ENCODE measurements around the gene SMCO2.

SMCO2 gene

DNA sequence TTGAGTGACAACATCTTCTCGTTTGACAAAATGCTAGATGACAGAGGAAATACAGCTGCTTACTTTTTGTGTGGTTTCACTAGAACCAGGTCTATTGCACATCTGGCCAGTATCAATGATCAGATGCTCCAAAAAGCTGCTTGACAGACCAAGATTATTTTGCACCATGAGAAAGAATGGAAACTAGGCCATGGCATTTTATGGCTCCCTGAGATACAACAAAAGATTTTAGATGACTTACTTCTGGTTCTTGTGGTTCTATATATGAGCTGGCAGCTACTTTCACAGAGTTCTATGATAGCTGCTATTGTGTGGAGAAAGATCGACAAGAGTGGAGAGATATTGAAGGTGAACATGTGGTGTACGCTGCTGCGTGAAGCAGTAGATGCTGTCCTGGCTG is 51.6 kb downstream of the SMCO2 start:
- TF ChIP-seq, protein P1, sequence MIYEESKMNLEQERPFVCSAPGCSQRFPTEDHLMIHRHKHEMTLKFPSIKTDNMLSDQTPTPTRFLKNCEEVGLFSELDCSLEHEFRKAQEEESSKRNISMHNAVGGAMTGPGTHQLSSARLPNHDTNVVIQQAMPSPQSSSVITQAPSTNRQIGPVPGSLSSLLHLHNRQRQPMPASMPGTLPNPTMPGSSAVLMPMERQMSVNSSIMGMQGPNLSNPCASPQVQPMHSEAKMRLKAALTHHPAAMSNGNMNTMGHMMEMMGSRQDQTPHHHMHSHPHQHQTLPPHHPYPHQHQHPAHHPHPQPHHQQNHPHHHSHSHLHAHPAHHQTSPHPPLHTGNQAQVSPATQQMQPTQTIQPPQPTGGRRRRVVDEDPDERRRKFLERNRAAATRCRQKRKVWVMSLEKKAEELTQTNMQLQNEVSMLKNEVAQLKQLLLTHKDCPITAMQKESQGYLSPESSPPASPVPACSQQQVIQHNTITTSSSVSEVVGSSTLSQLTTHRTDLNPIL (CRISPR knock-in tag; IDR thresholded peaks at IDR 0.05; ENCODE audit: low read depth), result no peak
- TF ChIP-seq ZNF70 (CRISPR knock-in tag; IDR thresholded peaks at IDR 0.05), result no peak
- no peak for TF ChIP-seq TOX (CRISPR knock-in tag; IDR thresholded peaks at IDR 0.05; ENCODE audit: borderline replicate concordance)
- ATAC-seq, result no peak

DNA sequence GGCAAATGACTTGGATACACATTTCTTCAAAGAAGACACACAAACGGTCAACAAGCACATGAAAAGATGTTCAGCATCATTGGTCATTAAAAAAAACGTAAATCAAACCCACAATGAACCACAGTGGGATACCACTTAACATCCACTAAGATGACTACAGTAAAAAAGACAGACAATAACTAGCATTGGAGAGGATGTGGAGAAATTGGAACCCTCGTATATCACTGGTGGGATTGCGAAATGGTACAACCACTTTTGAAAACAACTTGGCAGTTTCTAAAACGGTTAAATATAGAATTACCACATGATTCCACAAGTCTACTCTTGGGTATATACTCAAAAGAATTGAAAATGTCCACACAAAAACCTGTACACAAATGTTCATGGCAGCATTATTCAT is 52.2 kb downstream of the SMCO2 start:
- TF ChIP-seq GLIS3 (CRISPR knock-in tag; IDR thresholded peaks at IDR 0.05), result no peak
- TF ChIP-seq, protein P2, sequence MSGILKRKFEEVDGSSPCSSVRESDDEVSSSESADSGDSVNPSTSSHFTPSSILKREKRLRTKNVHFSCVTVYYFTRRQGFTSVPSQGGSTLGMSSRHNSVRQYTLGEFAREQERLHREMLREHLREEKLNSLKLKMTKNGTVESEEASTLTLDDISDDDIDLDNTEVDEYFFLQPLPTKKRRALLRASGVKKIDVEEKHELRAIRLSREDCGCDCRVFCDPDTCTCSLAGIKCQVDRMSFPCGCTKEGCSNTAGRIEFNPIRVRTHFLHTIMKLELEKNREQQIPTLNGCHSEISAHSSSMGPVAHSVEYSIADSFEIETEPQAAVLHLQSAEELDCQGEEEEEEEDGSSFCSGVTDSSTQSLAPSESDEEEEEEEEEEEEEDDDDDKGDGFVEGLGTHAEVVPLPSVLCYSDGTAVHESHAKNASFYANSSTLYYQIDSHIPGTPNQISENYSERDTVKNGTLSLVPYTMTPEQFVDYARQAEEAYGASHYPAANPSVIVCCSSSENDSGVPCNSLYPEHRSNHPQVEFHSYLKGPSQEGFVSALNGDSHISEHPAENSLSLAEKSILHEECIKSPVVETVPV (CRISPR knock-in tag; IDR thresholded peaks at IDR 0.05), result no peak

DNA sequence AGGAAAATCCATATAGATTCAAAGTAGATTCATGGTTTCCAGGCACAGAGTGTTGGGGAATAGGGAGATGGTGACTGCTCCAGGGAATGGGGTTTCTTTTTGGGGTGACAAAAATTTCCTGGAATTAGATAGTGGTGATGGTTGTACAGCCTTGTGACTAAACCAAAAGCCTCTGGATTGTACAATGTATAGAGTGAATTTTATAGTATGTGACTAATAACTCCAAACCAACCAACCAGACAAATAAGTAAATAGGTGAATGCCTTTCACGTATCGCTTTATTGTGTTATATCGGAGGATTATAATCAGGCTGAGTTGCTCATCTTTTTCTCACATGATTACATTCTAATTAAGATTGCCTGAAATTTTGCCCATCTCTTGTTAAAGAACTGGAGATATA is 52.8 kb downstream of the SMCO2 start:
- ATAC-seq, result no peak
- TF ChIP-seq ZFP30 (CRISPR knock-in tag; IDR thresholded peaks at IDR 0.05) (no peak), ESRRG (CRISPR knock-in tag; IDR thresholded peaks at IDR 0.05) (no peak), ZNF8 (CRISPR knock-in tag; IDR thresholded peaks at IDR 0.05) (no peak)
- TF ChIP-seq, protein P1 (CRISPR knock-in tag; IDR thresholded peaks at IDR 0.05; ENCODE audit: low read depth), result no peak

More for the DNA sequence above, 52.2 kb downstream of the SMCO2 start:
- ATAC-seq, result no peak

DNA sequence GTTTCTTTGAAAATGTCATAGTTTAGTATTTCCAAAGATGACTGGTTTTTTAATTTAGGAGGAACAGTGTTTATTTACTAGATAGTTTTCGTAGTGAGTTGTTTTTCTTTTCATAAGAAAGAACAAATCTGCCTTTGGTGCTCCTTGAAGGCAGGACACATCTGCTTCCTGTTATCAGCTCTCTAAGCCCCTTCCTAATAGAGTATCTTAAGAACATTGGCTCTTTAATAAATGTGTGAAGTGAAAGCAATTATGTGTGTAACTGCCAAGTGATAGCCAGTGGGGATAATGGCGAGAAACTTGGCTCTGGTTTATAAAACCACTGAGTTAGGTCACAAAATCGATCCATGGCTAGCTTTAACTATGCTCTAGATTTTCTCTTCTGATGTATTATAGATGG is 54.0 kb downstream of the SMCO2 start:
- no peak for ATAC-seq
- TF ChIP-seq BACH2 (CRISPR knock-in tag; IDR thresholded peaks at IDR 0.05; ENCODE audit: borderline replicate concordance) (no peak), ZNF8 (CRISPR knock-in tag; IDR thresholded peaks at IDR 0.05) (no peak), OSR1 (CRISPR knock-in tag; IDR thresholded peaks at IDR 0.05) (no peak), RARB (CRISPR knock-in tag; IDR thresholded peaks at IDR 0.05) (no peak), ESRRG (CRISPR knock-in tag; IDR thresholded peaks at IDR 0.05) (no peak), ISL1 (CRISPR knock-in tag; IDR thresholded peaks at IDR 0.05) (no peak), CSDC2 (CRISPR knock-in tag; IDR thresholded peaks at IDR 0.05) (no peak), SNAI2 (CRISPR knock-in tag; IDR thresholded peaks at IDR 0.05) (no peak), ZFP3 (CRISPR knock-in tag; IDR thresholded peaks at IDR 0.05) (no peak), ZNF70 (CRISPR knock-in tag; IDR thresholded peaks at IDR 0.05) (no peak), ZC3H10 (CRISPR knock-in tag; IDR thresholded peaks at IDR 0.05) (no peak), TCF4 (CRISPR knock-in tag; IDR thresholded peaks at IDR 0.05; ENCODE audit: borderline replicate concordance) (no peak)
- TF ChIP-seq, protein P3, sequence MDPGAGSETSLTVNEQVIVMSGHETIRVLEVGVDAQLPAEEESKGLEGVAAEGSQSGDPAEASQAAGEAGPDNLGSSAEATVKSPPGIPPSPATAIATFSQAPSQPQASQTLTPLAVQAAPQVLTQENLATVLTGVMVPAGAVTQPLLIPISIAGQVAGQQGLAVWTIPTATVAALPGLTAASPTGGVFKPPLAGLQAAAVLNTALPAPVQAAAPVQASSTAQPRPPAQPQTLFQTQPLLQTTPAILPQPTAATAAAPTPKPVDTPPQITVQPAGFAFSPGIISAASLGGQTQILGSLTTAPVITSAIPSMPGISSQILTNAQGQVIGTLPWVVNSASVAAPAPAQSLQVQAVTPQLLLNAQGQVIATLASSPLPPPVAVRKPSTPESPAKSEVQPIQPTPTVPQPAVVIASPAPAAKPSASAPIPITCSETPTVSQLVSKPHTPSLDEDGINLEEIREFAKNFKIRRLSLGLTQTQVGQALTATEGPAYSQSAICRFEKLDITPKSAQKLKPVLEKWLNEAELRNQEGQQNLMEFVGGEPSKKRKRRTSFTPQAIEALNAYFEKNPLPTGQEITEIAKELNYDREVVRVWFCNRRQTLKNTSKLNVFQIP (CRISPR knock-in tag; IDR thresholded peaks at IDR 0.05; ENCODE audit: borderline replicate concordance, low read depth), result no peak
- TF ChIP-seq, protein P1 (CRISPR knock-in tag; IDR thresholded peaks at IDR 0.05; ENCODE audit: low read depth), result no peak

DNA sequence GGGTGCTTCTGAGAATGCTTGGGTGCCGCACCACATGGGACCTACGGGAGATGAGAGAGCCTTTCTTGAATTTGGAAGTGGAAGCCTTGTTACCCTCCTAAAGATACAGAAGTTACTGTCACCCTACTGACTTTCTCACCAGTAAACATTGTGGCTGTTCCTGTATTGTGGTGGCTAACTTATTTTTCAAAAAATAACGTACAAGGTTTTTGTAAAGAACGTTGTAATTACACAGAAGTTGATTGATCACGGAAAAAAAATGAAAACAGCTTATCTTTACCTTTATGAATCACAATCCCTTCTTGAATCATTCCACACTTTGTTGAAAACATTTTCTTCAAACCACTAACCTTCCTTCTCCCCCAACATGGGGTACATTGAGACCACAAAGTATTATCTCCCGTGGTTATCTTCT is 55.5 kb downstream of the SMCO2 start:
- TF ChIP-seq, protein P1 (CRISPR knock-in tag; IDR thresholded peaks at IDR 0.05; ENCODE audit: low read depth), result no peak
- TF ChIP-seq, protein P4, sequence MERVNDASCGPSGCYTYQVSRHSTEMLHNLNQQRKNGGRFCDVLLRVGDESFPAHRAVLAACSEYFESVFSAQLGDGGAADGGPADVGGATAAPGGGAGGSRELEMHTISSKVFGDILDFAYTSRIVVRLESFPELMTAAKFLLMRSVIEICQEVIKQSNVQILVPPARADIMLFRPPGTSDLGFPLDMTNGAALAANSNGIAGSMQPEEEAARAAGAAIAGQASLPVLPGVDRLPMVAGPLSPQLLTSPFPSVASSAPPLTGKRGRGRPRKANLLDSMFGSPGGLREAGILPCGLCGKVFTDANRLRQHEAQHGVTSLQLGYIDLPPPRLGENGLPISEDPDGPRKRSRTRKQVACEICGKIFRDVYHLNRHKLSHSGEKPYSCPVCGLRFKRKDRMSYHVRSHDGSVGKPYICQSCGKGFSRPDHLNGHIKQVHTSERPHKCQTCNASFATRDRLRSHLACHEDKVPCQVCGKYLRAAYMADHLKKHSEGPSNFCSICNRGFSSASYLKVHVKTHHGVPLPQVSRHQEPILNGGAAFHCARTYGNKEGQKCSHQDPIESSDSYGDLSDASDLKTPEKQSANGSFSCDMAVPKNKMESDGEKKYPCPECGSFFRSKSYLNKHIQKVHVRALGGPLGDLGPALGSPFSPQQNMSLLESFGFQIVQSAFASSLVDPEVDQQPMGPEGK (CRISPR knock-in tag; IDR thresholded peaks at IDR 0.05; ENCODE audit: borderline replicate concordance), result no peak
- TF ChIP-seq ZFP30 (CRISPR knock-in tag; IDR thresholded peaks at IDR 0.05), result no peak
- TF ChIP-seq, protein P2 (CRISPR knock-in tag; IDR thresholded peaks at IDR 0.05), result no peak
- no peak for TF ChIP-seq ZNF8 (CRISPR knock-in tag; IDR thresholded peaks at IDR 0.05)
- no peak for TF ChIP-seq ZC3H10 (CRISPR knock-in tag; IDR thresholded peaks at IDR 0.05)
- no peak for TF ChIP-seq ISL1 (CRISPR knock-in tag; IDR thresholded peaks at IDR 0.05)
- no peak for TF ChIP-seq ZNF70 (CRISPR knock-in tag; IDR thresholded peaks at IDR 0.05)
- no peak for ATAC-seq

Measured in SK-N-SH treated with all-trans-retinoic acid at 6 μM for 48 hours (cell line).